HL-60/S4 (cell line): ENCODE results near the gene CDKL4.
"Not testable (repeated sequence)": the region's sequence is repeated elsewhere in the genome, so short reads cannot be mapped to it uniquely, and the experiment has no call there.

Experiments
- in situ Hi-C: fragments of 300-500 bp; cut with MboI; formaldehyde crosslinking; loops from 2 replicates; pipeline ENCODE4 v1.14.3; 2022; ENCODE audit warnings: low sequenced_read_pairs

The CDKL4 gene

GRCh38 chr2:39181297-39181696, 62.5 kb downstream of the CDKL4 start:
- in situ Hi-C loops = no loop called here

- in situ Hi-C loops = no loop called here
Observed at GRCh38 chr2:39179974-39180960, 63.5 kb downstream of the CDKL4 start.

GRCh38 chr2:39178756-39179155, 65.0 kb downstream of the CDKL4 start:
- in situ Hi-C loops = no loop called here

GRCh38 chr2:39176997-39177396, 66.8 kb downstream of the CDKL4 start:
- in situ Hi-C loops = no loop called here

GRCh38 chr2:39175026-39175812, 68.6 kb downstream of the CDKL4 start:
- in situ Hi-C loops = no loop called here

- in situ Hi-C loops = no loop called here
Observed at GRCh38 chr2:39174022-39174421, 69.7 kb downstream of the CDKL4 start.

- in situ Hi-C loops = not testable (repeated sequence)
Observed at GRCh38 chr2:39172047-39172706, 71.6 kb downstream of the CDKL4 start.

- in situ Hi-C loops = no loop called here
Observed at GRCh38 chr2:39171621-39172020, 72.1 kb downstream of the CDKL4 start.

GRCh38 chr2:39164089-39164488, 79.7 kb downstream of the CDKL4 start:
- in situ Hi-C loops = no loop called here

GRCh38 chr2:39160982-39161381, 82.8 kb downstream of the CDKL4 start:
- in situ Hi-C loops = no loop called here

GRCh38 chr2:39159283-39159682, 84.5 kb downstream of the CDKL4 start:
- in situ Hi-C loops = no loop called here

GRCh38 chr2:39158351-39158750, 85.4 kb downstream of the CDKL4 start:
- in situ Hi-C loops = no loop called here

- in situ Hi-C loops = no loop called here
Observed at GRCh38 chr2:39156846-39157245, 86.9 kb downstream of the CDKL4 start.

GRCh38 chr2:39156107-39156506, 87.7 kb downstream of the CDKL4 start:
- in situ Hi-C loops = no loop called here

- in situ Hi-C loops = not testable (repeated sequence)
Observed at GRCh38 chr2:39155573-39155972, 88.2 kb downstream of the CDKL4 start.

GRCh38 chr2:39154944-39155343, 88.8 kb downstream of the CDKL4 start:
- in situ Hi-C loops = no loop called here

- in situ Hi-C loops = no loop called here
Observed at GRCh38 chr2:39153312-39153711, 90.5 kb downstream of the CDKL4 start.

- in situ Hi-C loops = no loop called here
Observed at GRCh38 chr2:39152504-39152903, 91.3 kb downstream of the CDKL4 start.

- in situ Hi-C loops = no loop called here
Observed at GRCh38 chr2:39150890-39151497, 92.8 kb downstream of the CDKL4 start.

GRCh38 chr2:39150102-39150562, 93.6 kb downstream of the CDKL4 start:
- in situ Hi-C loops = no loop called here

- in situ Hi-C loops = no loop called here
Observed at GRCh38 chr2:39146630-39147029, 97.1 kb downstream of the CDKL4 start.
